NCI-H510A treated with DMSO at 0.1 percent for 48 hours (cell line): ENCODE measurements around the gene TMED6.
A peak's percentile ranks its signal among the peaks of the same experiment; 100 is the strongest.
"Not testable (repeated sequence)": the region's sequence is repeated elsewhere in the genome, so short reads cannot be mapped to it uniquely, and the experiment has no call there.

Source experiments
- DNase-seq: peaks from one replicate; lab custom pipeline; 2025; lab: John Stamatoyannopoulos, UW

The TMED6 gene

DNA sequence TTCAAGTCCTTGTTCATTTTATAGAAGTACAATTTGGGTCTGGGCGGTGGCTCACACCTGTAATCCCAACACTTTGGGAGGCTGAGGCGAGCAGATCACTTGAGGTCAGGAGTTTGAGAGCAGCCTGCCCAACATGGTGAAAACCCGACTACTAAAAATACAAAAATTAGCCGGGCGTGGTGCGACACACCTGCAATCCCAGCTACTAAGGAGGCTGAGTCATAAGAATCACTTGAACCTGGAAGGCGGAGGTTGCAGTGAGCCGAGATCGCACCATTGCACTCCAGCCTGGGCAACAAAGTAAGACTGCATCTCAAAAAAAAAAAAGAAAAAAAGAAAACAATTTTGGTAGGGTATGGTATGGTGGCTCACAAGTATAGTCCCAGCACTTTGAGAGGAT is 8.5 kb upstream of the TMED6 start:
- DNase-seq = not testable (repeated sequence)

- DNase-seq = no peak
Measured at GRCh38 chr16:69350536-69351133, 951 bp downstream of the TMED6 start.

DNA sequence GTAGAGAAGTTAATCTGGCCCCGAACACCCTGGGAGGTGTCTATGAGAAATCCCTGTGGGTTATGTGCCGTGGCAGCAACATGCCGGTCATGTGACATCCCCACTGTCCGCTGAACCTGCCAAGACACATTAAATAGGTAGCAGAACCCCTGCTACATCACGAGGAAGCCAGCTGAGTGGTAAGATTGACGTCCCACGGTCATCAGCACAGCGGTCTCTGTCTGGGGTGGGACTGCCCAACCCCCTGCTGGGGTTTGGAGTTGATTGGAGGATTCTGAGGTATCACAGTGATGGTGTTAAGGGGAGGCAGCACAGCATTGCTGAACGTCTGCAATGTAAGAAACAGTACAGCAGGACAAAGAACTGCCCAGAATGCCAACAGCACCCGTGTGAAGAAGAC is 2.0 kb downstream of the TMED6 start:
- DNase-seq = no peak

- no peak for DNase-seq
Measured at GRCh38 chr16:69348222-69348621, 3.4 kb downstream of the TMED6 start.

DNA sequence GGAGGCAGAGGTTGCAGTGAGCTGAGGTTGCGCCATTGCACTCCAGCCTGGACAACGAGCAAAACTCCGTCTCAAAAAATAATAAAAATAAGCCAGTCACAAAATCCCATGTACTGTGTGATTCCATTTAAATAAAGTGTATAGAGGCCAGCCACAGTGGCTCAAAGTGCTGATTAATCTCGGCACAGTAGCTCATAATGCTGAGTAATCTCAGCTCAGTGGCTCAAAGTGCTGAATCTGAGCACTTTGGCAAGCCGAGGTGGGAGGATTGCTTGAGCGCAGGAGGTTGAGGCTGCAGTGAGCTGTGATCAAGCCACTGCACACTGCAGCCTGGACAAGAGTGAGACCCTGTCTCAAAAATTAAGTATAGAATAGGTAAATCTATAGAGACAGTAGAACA is 4.9 kb downstream of the TMED6 start:
- DNase-seq = no peak

GRCh38 chr16:69345923-69346322 is 5.7 kb downstream of the TMED6 start:
- DNase-seq = no peak

DNA sequence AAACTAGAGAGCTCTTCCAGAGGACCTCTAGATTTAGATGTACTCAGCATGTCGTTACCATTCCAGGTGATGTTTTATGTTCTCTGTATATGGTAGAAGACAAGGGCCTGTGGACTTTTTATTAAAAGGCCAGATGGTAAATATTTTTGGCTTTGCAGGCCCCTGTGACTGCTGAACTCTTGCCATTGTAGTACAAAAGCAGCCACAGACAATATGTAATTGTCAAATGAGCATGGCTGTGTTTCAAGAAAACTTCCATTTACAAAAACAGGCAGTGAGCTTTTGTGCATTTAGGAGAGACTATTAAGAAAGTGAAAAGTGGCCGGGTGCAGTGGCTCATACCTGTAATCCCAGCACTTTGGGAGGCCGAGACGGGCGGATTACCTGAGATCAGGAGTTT is 7.4 kb downstream of the TMED6 start:
- DNase-seq = no peak

- DNase-seq = no peak
Measured at GRCh38 chr16:69340095-69340644, 11.4 kb downstream of the TMED6 start.

- peak; percentile 94 for DNase-seq
Measured at GRCh38 chr16:69339289-69340094, 12.1 kb downstream of the TMED6 start, which contains the start of the genes COG8 and NIP7. COG8 (minus strand) TSS chr16:69339564; CDS start chr16:69339552, 12 bp downstream. NIP7 (plus strand) TSS chr16:69339772; CDS start chr16:69339830, 58 bp downstream.

DNA sequence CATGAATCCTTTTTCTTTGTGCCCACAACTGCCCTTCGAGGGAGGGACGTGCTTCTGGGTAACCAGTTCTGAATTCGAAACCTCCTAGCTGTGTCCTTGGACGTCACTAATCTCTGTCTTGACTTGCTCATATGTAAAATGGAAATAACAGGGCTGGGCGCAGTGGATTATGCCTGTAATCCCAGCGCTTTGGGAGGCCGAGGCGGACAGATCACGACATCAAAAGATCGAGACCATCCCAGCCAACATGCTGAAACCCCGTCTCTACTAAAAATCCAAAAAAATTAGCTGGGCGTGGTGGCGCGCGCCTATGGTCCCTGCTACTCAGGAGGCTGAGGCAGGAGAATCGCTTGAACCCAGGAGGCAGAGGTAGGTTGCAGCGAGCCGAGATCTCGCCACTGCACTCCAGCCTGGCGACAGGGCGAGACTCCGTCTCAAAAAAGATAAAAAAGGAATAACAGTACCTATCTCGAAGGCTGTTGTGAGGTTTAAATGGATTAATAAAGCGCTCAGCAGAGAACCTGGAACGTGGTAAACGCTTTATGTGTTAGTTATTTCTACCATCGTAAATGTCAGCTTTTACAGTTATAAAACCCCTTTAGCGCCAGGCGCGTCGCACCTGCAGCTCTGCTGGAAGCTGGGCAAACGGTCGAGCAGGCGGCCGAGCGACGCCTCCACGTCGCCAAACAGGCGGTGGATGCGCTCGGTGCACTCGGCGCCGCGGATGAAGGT is 12.9 kb downstream of the TMED6 start:
- DNase-seq = peak; percentile 45

DNA sequence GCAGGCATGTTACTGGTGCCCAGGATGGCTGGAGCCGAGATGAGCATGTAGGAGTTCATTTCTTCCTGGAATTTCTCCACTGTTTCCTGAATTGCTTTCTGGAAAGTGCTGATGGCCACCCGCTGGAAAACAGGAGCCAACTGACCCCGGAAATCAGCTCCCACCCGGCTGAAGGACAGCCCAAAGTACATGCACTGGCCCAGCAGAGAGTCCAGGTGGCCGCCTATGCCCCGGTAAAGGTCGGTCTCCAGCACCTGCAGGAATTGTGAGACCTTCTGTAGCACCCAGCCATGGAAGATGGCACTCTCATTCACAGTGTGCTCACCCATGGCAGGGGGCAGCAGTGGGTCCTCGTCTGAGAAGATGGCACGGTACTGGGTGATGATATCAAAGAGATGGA is 16.9 kb downstream of the TMED6 start:
- no peak for DNase-seq

- DNase-seq = peak; percentile 74
Measured at GRCh38 chr16:69330286-69331109, 21.1 kb downstream of the TMED6 start, which contains the start of gene PDF. PDF (minus strand) TSS chr16:69330588; CDS start chr16:69330570, 18 bp downstream.

DNA sequence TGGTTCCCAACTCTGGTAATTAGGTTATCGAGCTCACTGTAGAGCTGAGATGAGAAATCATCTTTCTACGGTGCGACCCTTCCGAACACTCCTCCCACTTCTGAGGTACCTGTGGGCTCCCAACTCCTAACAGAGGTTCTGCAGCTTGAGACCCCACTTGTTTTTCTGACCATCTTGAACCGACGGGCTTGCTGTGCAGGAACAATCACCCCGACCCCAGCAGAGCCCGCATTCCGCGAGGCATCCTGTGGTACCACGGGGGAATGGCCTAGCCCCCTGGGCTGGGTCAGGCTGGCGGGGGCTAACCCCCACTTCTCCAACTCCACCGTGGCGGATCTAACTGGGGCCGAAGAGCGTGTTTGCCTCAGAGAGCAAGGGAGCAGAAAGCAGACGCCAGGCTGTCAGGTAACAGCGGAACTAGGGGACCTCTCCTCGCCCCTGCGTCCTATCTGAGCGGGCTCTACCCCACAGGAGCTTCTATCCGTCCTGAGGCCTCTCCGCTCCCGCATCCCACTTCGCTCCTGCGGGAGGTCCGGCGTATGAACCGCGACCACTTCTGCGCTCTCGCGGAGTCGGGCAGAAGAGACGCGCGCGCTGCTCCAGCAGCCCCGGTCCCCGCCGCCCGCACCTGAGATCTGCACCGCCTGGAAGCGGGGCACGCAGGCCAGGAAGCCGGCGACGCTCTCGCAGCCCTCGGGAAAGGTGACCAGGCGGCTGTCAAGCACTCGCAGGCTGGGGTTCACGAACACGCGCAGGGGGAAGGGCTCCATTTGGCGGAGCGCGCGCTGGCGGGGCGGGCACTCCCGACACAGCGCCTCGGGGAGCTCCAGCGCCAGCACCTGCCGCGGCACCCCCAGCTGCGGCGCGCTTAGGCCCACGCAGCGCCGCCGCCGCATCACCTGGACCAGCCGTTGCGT is 22.0 kb downstream of the TMED6 start:
- no peak for DNase-seq

DNA sequence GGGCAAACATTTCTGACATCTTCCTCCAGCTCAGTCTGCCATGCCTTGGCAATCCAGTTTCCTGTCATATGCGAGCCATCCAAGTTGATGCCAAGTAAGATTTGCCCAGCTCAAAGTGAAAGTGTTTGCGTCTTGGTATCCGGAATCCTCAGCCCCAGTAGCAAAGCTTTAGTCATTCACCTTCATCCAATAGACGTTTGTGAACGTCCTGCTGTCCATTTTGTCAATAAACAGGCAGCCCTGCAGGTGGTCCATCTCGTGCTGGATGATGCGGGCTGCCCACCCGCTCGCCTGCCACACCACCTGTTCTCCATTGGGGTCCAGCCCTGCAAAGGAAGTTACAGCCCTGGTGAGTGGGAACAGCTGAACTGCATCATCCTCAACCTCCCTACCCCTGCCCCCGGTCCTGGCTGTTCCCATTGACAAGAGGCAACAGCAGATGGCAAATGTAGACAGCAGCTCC is 22.7 kb downstream of the TMED6 start:
- no peak for DNase-seq

DNA sequence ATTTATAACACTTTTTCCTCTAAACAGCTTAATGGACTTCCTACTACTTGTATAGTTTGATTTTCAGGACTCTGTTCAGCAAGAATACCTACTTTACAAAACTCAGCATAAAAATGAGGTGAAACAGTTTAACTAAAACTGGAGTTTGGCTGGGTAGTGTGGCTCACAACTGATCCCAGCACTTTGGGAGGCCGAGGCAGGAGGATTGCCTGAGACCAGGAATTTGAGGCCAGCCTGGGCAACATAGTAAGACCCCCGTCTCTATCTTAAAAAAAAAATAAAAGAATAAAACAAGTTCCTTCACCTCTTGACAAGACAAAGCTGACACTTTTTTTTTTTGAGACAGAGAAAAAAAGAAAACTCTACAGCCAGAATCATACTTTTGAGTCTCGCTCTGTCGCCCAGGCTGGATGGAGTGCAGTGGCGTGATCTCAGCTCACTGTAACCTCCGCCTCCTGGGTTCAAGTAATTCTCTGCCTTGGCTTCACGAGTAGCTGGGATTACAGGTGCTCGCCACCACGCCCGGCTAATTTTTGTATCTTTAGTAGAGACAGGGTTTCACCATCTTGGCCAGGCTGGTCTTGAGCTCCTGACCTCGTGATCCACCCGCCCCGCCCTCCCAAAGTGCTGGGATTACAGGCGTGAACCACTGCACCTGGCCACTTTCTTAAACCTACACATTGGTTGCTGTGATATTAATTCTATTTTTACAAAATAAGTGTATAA is 23.8 kb downstream of the TMED6 start:
- DNase-seq = no peak

- no peak for DNase-seq
Measured at GRCh38 chr16:69326172-69326873, 25.3 kb downstream of the TMED6 start.

DNA sequence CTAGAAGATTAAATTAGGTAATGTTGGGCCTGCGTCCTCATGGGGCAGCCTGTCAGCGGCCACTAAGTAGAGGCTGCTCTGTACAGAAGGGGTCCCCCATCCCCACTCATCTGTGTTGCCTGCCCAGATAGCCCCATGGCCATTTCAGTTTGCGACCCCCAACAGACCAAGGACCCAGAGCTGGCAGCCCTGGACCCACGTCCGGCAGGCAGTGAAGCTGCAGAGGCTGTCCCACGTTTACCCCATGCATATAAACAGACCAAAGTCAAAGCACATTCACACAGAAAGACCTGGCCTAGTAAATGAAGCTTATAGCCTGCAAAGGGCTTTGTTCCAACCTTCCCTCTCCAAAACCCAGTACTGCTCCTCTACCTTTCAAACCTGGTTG is 25.8 kb downstream of the TMED6 start:
- DNase-seq = no peak

DNA sequence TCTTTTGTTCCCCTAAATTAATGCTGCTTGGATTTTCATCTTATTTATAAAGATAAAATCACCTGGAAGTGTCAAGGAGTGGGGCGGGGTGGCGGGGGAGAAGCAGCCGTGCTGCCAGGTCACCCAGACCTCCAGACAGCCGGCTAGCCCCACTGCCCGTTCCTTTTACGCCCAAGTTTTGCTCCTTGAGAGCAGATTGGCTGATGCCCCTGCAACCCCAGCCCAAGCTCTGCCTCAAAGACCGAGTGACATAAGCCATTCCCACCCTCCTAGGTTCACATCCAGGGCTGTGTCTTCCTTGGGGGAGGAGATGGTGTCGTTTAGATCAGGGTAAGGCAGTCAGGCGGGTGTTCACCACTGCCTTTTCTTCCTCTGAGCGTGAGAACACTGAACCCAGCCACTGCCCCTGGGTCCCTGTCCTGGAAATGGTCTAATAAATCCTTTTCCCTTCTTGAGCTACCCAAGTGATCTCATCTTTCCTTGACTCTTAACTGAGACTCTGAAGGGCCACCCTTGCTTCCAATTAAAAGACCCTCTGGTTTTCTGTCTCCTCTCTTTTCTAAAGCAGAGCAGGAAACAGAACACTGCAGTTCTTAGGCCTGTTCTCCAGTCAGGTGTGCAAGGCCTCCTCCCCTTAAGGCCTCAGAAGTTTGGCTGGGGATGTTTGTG is 26.9 kb downstream of the TMED6 start:
- no peak for DNase-seq
